ENCODE results near the gene UAP1. TPM values are rescaled to one million over a fixed set of nuclear protein-coding genes. Genes with fewer than 3 reads are reported as not detected.

Gene UAP1
- polyA plus RNA-seq, 1 of the 3 experiments (the other 2 are of a cell fraction), result 32.3 TPM

DNA sequence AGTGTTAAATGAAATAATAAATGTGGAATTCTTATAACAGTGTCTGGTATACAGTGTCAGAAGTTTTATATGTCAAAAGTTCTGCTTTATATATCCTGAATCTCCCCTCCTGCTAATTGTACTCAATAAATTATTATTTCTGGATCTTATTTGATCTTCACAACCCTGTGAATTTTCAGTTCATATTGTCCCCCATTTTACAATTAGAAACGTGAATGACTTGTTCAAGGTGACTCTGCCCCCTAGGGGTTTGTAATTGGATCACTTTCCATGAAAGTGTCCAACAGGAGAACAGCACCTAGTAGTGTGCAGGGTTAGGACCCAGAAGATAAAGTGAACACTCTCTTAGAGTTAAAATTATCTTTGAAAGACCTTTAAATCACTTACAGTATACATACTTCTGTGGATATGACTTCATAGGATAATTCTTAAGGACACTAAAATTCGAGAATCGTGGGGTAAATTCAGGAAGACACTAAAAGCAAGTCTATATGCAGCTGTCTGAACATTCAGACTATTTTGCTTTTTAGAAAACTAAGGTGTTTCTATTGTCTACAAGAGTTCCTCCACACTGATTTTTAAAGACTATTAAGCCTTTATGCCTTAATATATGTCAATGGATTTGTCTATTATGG is 66.3 kb downstream of the UAP1 start:
- peaks cover 40% of the 10 kb centered on the region for H3F3A ChIP-seq (replicated peaks; ENCODE audit: insufficient read depth)
- peak overlapping the region; percentile 66; the same call in 1 of the 2 replicates for H2AFZ ChIP-seq (ENCODE audit: low read depth)
- H3K4me1 ChIP-seq (ENCODE audit: control insufficient read depth in 1 of 2, insufficient read depth in 2 of 2, low read depth in 1 of 2, low read length in 1 of 2), result peaks cover 39 to 44% of the 10 kb centered on the region in 2 experiments
- H3K4me2 ChIP-seq, result no peak overlapping the region
- TF ChIP-seq RXRA (IDR thresholded peaks at IDR 0.05; ENCODE audit: borderline replicate concordance, low read depth), result no peak
- TF ChIP-seq, protein P1, sequence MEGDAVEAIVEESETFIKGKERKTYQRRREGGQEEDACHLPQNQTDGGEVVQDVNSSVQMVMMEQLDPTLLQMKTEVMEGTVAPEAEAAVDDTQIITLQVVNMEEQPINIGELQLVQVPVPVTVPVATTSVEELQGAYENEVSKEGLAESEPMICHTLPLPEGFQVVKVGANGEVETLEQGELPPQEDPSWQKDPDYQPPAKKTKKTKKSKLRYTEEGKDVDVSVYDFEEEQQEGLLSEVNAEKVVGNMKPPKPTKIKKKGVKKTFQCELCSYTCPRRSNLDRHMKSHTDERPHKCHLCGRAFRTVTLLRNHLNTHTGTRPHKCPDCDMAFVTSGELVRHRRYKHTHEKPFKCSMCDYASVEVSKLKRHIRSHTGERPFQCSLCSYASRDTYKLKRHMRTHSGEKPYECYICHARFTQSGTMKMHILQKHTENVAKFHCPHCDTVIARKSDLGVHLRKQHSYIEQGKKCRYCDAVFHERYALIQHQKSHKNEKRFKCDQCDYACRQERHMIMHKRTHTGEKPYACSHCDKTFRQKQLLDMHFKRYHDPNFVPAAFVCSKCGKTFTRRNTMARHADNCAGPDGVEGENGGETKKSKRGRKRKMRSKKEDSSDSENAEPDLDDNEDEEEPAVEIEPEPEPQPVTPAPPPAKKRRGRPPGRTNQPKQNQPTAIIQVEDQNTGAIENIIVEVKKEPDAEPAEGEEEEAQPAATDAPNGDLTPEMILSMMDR (IDR thresholded peaks at IDR 0.05), result peak; percentile 71
- peak; percentile 58 for TF ChIP-seq RAD21 (IDR thresholded peaks at IDR 0.05; ENCODE audit: low read length)
- no peak for TF ChIP-seq JUND (IDR thresholded peaks at IDR 0.05)
- TF ChIP-seq SIN3A (IDR thresholded peaks at IDR 0.05; ENCODE audit: borderline replicate concordance, low read depth, low read length), result no peak
- H3K36me3 ChIP-seq (replicated peaks in 1 of 2; ENCODE audit: control insufficient read depth in 1 of 2, insufficient read depth in 2 of 2, low read length in 1 of 2), result no peaks in the 10 kb centered on the region
- H3K79me2 ChIP-seq (ENCODE audit: insufficient read depth), result peaks cover 5% of the 10 kb centered on the region
- no peak overlapping the region for H3K4me3 ChIP-seq (ENCODE audit: low read depth in 2 of 2, low read length in 1 of 2)
- H3K9me3 ChIP-seq, result no peaks in the 10 kb centered on the region
- peak overlapping the region in 1 of 2 experiments; percentile 18; a peak in 1 of 4 replicates for H3K27ac ChIP-seq (ENCODE audit: low read depth in 2 of 2, low read length in 1 of 2)
- ChIA-PET CTCF (interaction anchor here (0.7 to 3.8 kb wide), 4 partner anchors 10 to 96 kb away, joined by 3 to 15 read pairs (median 6); no protein-coding TSS in a partner anchor), POLR2A (no interaction called here)
- no peak for DNase-seq
- no peaks in the 10 kb centered on the region for H3K27me3 ChIP-seq (ENCODE audit: insufficient read depth)
- WGBS (ENCODE audit: low lambda C conversion rate), result 54% methylated on average over 3 of the region's 3 CpGs
- H3K9me2 ChIP-seq, result no peaks in the 10 kb centered on the region
- no peak overlapping the region for H3K9ac ChIP-seq
- no peaks in the 10 kb centered on the region for H4K20me1 ChIP-seq (ENCODE audit: insufficient read depth)

DNA sequence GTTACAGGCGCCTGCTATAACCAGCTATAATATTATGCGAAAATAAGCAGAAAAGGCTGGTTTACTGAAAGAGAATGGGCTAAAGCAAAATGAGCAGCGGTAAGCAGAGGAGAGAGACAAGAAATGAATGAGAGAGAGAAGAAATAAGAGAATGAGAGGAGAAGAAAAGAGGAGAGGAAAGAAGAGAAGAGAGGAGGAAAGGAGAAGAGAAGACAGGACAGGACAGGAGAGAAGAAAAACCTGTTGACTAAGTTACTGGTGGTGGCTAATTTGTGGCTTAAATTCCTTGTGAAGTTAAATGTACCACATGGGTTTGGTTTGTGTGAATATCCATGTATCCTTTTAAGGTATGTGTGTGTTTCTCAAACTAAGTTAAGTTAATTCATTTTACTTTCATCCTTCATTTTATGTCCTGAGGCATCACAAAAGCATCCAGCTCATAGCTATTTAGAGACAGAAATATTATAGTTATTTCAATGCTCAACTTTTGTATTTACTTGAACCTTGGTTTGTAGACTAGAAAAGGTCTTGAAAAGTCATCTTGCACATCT is 67.6 kb downstream of the UAP1 start:
- H3K36me3 ChIP-seq (replicated peaks in 1 of 2; ENCODE audit: control insufficient read depth in 1 of 2, insufficient read depth in 2 of 2, low read length in 1 of 2), result no peaks in the 10 kb centered on the region
- no peak for DNase-seq
- ChIA-PET POLR2A (no interaction called here), CTCF (interaction anchor here (1.0 to 3.8 kb wide), 5 partner anchors 9 to 171 kb away, joined by 3 to 15 read pairs (median 7); no protein-coding TSS in a partner anchor)
- no peaks in the 10 kb centered on the region for H3K27me3 ChIP-seq (ENCODE audit: insufficient read depth)
- peak overlapping the region; percentile 99 to 100 for H3K27ac ChIP-seq (ENCODE audit: low read depth in 2 of 2, low read length in 1 of 2)
- H3K79me2 ChIP-seq (ENCODE audit: insufficient read depth), result peaks cover 19% of the 10 kb centered on the region
- no peaks in the 10 kb centered on the region for H3K9me3 ChIP-seq
- peak overlapping the region; percentile 95 for H3K4me2 ChIP-seq
- no peaks in the 10 kb centered on the region for H3K9me2 ChIP-seq
- H3K9ac ChIP-seq, result peak overlapping the region; percentile 26; the same call in 1 of the 2 replicates
- H3F3A ChIP-seq (replicated peaks; ENCODE audit: insufficient read depth), result peaks cover 51% of the 10 kb centered on the region
- TF ChIP-seq TAF1 (IDR thresholded peaks at IDR 0.05; ENCODE audit: borderline replicate concordance, low read depth, low read length) (no peak), SMC3 (IDR thresholded peaks at IDR 0.05; ENCODE audit: low read depth, low read length) (no peak), CHD2 (IDR thresholded peaks at IDR 0.05; ENCODE audit: low read length, partially characterized antibody) (no peak), TCF12 (IDR thresholded peaks at IDR 0.05) (no peak), RAD21 (IDR thresholded peaks at IDR 0.05; ENCODE audit: low read length) (no peak), NRF1 (IDR thresholded peaks at IDR 0.05; ENCODE audit: low read depth, low read length) (no peak), RFX5 (IDR thresholded peaks at IDR 0.05; ENCODE audit: low read length) (no peak), FOXM1 (IDR thresholded peaks at IDR 0.05; ENCODE audit: low read depth) (no peak), POLR2AphosphoS5 (IDR thresholded peaks at IDR 0.05; ENCODE audit: low read depth, low read length) (no peak), EP300 (IDR thresholded peaks at IDR 0.05; ENCODE audit: borderline replicate concordance in 1 of 2, low read depth in 1 of 2, low read length in 1 of 2) (no peak), SIN3A (IDR thresholded peaks at IDR 0.05; ENCODE audit: borderline replicate concordance, low read depth, low read length) (no peak), GATA2 (CRISPR knock-in tag; IDR thresholded peaks at IDR 0.05) (no peak), JUND (IDR thresholded peaks at IDR 0.05) (no peak)
- TF ChIP-seq, protein P2, sequence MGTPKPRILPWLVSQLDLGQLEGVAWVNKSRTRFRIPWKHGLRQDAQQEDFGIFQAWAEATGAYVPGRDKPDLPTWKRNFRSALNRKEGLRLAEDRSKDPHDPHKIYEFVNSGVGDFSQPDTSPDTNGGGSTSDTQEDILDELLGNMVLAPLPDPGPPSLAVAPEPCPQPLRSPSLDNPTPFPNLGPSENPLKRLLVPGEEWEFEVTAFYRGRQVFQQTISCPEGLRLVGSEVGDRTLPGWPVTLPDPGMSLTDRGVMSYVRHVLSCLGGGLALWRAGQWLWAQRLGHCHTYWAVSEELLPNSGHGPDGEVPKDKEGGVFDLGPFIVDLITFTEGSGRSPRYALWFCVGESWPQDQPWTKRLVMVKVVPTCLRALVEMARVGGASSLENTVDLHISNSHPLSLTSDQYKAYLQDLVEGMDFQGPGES (IDR thresholded peaks at IDR 0.05; ENCODE audit: low read depth, low read length), result no peak
- TF ChIP-seq, protein P3, sequence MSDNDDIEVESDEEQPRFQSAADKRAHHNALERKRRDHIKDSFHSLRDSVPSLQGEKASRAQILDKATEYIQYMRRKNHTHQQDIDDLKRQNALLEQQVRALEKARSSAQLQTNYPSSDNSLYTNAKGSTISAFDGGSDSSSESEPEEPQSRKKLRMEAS (IDR thresholded peaks at IDR 0.05; ENCODE audit: low read depth), result no peak
- 85% methylated on average over 3 of the region's 3 CpGs for WGBS (ENCODE audit: low lambda C conversion rate)
- H2AFZ ChIP-seq (ENCODE audit: low read depth), result no peak overlapping the region
- peaks cover 39 to 44% of the 10 kb centered on the region in 2 experiments for H3K4me1 ChIP-seq (ENCODE audit: control insufficient read depth in 1 of 2, insufficient read depth in 2 of 2, low read depth in 1 of 2, low read length in 1 of 2)
- peaks cover 9% of the 10 kb centered on the region for H4K20me1 ChIP-seq (ENCODE audit: insufficient read depth)
- H3K4me3 ChIP-seq (ENCODE audit: low read depth in 2 of 2, low read length in 1 of 2), result no peak overlapping the region

Measured in SK-N-SH (cell line).